Heart left ventricle (tissue), 13 donors: Measurements from ENCODE around the gene BNIP5.

Experiments used
- POLR2A ChIP-seq, 2 donors: fragments of 450-650 bp; IDR thresholded peaks; one replicate each; pipeline ENCODE4 v1.6.1; 2017; ENCODE audit warnings: antibody characterized with exemption in 2 of 2, mild to moderate bottlenecking in 2 of 2, moderate library complexity in 2 of 2
- TF ChIP-seq, protein P1 (sequence below), 12 donors: fragments of 200-600 bp; sonication (generic) in 4 of 12; IDR thresholded peaks; one replicate each; pipeline versions ENCODE4 v1.5.0 to v1.8.0; 2018 to 2022; ENCODE audit warnings: antibody characterized with exemption in 12 of 12, mild to moderate bottlenecking in 5 of 12
- donor health status: ischemic (EF 13 %, LVEDD 7.1; RV severe dilation, severe dysfunction).
- donor health status: DM: no; HTN: yes; CAD: no.
- donor health status: DM: no; HTN: no; CAD: no.
- donor health status: ischemic (EF 25% LVEDD 6.9; RV normal size, moderate dysfunction).
- donor health status: ischemic (EF 25% LVEDD 5.7; RV mildly dilated, moderate dysfunction).
- donor health status: ischemic (EF 35%, LVEDD 5.7; RV mildly dilated, moderate dysfunction).
- donor health status: nonischemic (EF 11% LVEDD 7.7; RV severe dilation, severe dysfunction).
- donor health status: DM: yes; HTN: yes; CAD: no.
- donor health status: PGD.
- donor health status: ischemic (EF 29% LVEDD 5.4; RV normal size, mild dysfunction).
- donor health status: nonischemic (EF 23%, LVEDD 6.1; RV moderate dilation, normal function).

DNA sequence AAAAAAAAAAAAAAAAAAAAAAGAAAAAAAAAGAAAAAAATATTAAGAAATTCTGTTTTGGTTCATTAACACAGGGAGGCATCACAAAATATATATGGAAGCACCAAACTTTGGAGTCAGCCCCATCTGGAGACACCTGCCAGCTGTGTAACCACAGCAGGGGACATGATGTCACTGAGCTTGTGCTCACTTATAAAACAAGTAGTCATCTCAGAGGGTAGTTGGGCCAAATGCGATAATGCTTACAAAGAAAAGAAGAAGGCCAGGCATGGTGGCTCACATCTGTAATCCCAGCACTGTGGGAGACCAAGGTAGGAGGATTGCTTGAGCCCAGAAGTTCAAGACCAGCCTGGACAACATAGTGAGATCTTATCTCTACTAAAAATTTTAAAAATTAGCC, 1.1 kb upstream of the BNIP5 start:
- no peak for TF ChIP-seq POLR2A (IDR thresholded peaks at IDR 0.05)
- TF ChIP-seq, protein P1, sequence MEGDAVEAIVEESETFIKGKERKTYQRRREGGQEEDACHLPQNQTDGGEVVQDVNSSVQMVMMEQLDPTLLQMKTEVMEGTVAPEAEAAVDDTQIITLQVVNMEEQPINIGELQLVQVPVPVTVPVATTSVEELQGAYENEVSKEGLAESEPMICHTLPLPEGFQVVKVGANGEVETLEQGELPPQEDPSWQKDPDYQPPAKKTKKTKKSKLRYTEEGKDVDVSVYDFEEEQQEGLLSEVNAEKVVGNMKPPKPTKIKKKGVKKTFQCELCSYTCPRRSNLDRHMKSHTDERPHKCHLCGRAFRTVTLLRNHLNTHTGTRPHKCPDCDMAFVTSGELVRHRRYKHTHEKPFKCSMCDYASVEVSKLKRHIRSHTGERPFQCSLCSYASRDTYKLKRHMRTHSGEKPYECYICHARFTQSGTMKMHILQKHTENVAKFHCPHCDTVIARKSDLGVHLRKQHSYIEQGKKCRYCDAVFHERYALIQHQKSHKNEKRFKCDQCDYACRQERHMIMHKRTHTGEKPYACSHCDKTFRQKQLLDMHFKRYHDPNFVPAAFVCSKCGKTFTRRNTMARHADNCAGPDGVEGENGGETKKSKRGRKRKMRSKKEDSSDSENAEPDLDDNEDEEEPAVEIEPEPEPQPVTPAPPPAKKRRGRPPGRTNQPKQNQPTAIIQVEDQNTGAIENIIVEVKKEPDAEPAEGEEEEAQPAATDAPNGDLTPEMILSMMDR (IDR thresholded peaks at IDR 0.05): no peak
